ENCODE results near the gene ADM2. TPM values are rescaled to one million over a fixed set of nuclear protein-coding genes. Genes with fewer than 3 reads are reported as not detected.

Gene ADM2
- total RNA-seq, 1 donor from 2014 or later = 1.5 TPM

DNA sequence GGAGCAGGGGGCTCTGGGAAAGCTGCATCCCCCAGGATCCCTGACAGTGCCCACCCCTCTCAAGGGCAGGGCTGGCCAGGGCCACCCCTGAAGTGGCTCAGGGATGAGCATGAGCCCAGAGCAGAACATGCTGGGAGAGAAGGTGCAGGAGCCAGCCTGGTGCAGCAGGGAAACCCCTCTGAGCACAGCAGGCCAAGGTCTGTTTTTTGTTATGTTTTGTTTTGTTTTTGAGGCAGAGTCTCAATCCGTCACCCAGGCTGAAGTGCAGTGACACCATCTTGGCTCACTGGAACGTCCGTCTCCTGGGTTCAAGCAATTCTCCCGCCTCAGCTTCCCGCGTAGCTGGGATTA lies 5.7 kb upstream of the ADM2 start:
- intact Hi-C loops (cut with DNase I) = no loop called here
- ATAC-seq (no peak), DNase-seq (no peak)
- TF ChIP-seq, protein P1, sequence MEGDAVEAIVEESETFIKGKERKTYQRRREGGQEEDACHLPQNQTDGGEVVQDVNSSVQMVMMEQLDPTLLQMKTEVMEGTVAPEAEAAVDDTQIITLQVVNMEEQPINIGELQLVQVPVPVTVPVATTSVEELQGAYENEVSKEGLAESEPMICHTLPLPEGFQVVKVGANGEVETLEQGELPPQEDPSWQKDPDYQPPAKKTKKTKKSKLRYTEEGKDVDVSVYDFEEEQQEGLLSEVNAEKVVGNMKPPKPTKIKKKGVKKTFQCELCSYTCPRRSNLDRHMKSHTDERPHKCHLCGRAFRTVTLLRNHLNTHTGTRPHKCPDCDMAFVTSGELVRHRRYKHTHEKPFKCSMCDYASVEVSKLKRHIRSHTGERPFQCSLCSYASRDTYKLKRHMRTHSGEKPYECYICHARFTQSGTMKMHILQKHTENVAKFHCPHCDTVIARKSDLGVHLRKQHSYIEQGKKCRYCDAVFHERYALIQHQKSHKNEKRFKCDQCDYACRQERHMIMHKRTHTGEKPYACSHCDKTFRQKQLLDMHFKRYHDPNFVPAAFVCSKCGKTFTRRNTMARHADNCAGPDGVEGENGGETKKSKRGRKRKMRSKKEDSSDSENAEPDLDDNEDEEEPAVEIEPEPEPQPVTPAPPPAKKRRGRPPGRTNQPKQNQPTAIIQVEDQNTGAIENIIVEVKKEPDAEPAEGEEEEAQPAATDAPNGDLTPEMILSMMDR (IDR thresholded peaks at IDR 0.05) = no peak
- H3K36me3 ChIP-seq = no peaks in the 10 kb centered on the region
- peak overlapping the region; percentile 83 for H3K4me3 ChIP-seq
- H3K9me3 ChIP-seq = no peaks in the 10 kb centered on the region
- peak overlapping the region; percentile 79 for H3K27ac ChIP-seq
- H3K27me3 ChIP-seq (ENCODE audit: low read depth) = peaks cover 12% of the 10 kb centered on the region
- peaks cover 42% of the 10 kb centered on the region for H3K4me1 ChIP-seq

DNA sequence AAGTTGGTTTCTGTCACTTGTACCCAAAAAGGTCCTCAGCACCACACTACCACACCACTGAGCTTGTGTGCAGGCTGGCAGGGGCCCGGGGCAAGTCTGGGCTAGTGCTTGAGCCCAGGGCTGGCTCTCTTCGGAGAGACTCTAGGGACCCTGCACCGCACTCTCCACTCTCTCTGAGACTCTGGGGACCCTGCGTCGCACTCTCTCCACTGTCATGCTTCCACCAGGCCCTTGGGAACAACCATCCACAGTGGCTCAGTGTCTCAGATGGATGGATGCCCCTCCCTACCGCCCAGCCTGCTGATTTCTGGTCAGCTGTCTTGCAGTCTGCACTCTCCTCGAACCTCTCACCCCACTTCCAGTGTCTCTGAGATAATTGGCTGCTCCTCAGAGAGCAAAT lies 4.5 kb upstream of the ADM2 start:
- no peak for DNase-seq
- H3K27me3 ChIP-seq (ENCODE audit: low read depth) = peaks cover 25% of the 10 kb centered on the region
- intact Hi-C loops (cut with DNase I) = no loop called here

DNA sequence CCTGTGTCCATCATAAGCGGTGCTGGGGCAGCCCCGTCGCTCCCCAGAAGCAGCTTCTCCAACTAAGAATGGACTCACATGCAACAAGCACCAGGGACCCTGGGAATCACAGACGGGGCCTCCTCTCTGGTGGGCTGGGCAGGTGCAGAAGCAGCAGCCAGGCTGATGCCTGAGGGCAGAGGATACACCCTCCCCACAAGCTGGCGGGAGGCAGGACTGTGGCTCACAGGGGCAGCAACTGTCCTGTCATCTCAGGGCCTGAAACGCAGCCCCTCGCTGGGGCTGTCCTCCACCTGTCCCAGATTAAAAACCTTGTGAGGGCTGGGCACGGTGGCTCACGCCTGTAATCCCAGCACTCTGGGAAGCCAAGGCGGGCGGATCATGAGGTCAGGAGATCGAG lies 3.4 kb upstream of the ADM2 start:
- Histone ChIP-seq H3K4me1 (peaks cover 36% of the 10 kb centered on the region), H3K4me3 (no peak overlapping the region)
- no peak for DNase-seq

More for the DNA sequence above, 4.5 kb upstream of the ADM2 start:
- ATAC-seq = no peak
- TF ChIP-seq, protein P1 (IDR thresholded peaks at IDR 0.05) = no peak
- Histone ChIP-seq H3K4me3 (no peak overlapping the region), H3K9me3 (no peaks in the 10 kb centered on the region), H3K27ac (no peak overlapping the region), H3K4me1 (peaks cover 35% of the 10 kb centered on the region), H3K36me3 (no peaks in the 10 kb centered on the region)

DNA sequence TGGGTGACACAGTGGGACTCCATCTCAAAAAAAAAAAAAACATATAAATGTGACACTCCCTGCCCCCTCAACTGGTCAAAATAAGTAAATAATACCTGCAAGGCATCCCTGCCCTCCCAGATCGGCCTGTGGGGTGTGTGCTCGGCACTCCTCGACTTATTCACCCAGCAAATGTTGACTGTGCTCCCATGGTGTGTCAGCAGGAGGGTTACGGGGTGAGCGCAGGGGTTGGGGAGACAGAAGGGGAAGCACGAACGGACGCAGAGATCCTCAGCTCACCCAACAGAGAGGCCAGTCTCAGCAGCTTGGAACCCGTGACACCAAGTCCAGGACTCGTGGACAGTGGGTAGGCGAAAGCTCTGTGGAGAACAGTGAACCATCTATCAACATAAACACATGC lies 1.6 kb upstream of the ADM2 start:
- ATAC-seq (no peak), DNase-seq (no peak)
- H3K4me1 ChIP-seq = peaks cover 23% of the 10 kb centered on the region
- H3K36me3 ChIP-seq = no peaks in the 10 kb centered on the region
- H3K27me3 ChIP-seq (ENCODE audit: low read depth) = peaks cover 51% of the 10 kb centered on the region
- intact Hi-C loops (cut with DNase I) = no loop called here
- TF ChIP-seq, protein P1 (IDR thresholded peaks at IDR 0.05) = no peak
- H3K9me3 ChIP-seq = no peaks in the 10 kb centered on the region
- no peak overlapping the region for H3K27ac ChIP-seq
- no peak overlapping the region for H3K4me3 ChIP-seq

More for the DNA sequence above, 3.4 kb upstream of the ADM2 start:
- Histone ChIP-seq H3K27ac (no peak overlapping the region), H3K27me3 (ENCODE audit: low read depth) (peaks cover 35% of the 10 kb centered on the region), H3K36me3 (no peaks in the 10 kb centered on the region), H3K9me3 (no peaks in the 10 kb centered on the region)
- TF ChIP-seq, protein P1 (IDR thresholded peaks at IDR 0.05) = no peak
- intact Hi-C loops (cut with DNase I) = no loop called here
- no peak for ATAC-seq

DNA sequence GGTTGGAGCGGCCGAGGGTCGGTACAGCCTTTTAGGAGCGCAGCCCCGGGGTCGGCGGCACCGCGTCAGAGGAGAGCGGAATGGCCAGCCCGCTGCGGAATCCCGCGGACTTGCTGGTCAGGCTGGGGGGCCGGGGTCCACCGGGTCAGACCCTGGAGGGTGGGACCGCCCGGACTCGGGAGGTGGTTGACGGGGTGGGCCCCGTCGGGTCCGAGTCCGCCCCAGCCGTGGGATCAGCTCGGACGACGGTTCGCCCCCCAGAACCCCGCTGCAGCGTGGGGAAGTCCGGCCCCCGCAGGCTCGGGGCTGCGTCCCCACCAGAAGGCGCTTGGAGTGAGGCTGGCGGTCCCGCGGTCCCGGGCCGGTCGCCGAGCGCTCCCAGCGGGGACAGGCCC lies 301 bp upstream of the ADM2 start:
- intact Hi-C loops (cut with DNase I) = no loop called here
- Histone ChIP-seq H3K27me3 (ENCODE audit: low read depth) (peaks cover 51% of the 10 kb centered on the region), H3K27ac (no peak overlapping the region), H3K36me3 (no peaks in the 10 kb centered on the region), H3K9me3 (no peaks in the 10 kb centered on the region), H3K4me1 (peaks cover 17% of the 10 kb centered on the region), H3K4me3 (peak overlapping the region; percentile 61)
- DNase-seq = peak; percentile 50
- TF ChIP-seq, protein P1 (IDR thresholded peaks at IDR 0.05) = no peak
- ATAC-seq = no peak

All from lower lobe of right lung (tissue), 2 donors.